ENCODE data around the gene PTPRCAP.

Gene PTPRCAP

DNA sequence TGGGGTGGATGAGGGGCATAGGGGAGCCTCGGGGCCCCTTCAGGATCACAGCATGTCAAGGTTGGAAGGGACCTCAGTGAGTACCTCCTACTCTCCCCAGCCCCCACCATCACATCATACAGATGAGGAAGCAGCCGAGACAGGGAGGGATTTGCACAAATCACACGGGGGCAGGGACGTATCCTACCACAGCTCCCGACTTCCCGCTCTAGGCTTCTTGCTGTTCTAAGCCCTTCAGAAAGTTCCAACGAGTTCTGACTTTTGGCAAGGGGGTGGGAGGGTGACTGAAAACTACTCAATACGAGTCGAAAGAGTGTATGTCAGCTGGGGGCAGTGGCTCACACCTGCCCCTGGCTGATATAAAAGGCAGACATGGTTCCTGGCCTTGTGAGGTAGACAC lies 50.4 kb downstream of the PTPRCAP start:
- H3K27me3 ChIP-seq (ENCODE audit: insufficient read depth, low read length): 0 out of 2 replicates have a peak, but pooled peaks cover 5% of the 10 kb centered on the region
- H3K4me3 ChIP-seq (ENCODE audit: low read length): no peak overlapping the region
- no peak overlapping the region for H3K27ac ChIP-seq (ENCODE audit: low read depth, low read length)
- 32% methylated on average over 9 of the region's 9 CpGs for WGBS
- no peaks in the 10 kb centered on the region for H3K36me3 ChIP-seq (ENCODE audit: insufficient read depth, low read length)
- no peak overlapping the region for H3K9ac ChIP-seq (ENCODE audit: low read depth, low read length)
- H3K9me3 ChIP-seq (ENCODE audit: insufficient read depth, low read depth, low read length): no peaks in the 10 kb centered on the region
- H3K4me1 ChIP-seq (ENCODE audit: insufficient read depth, low read length): peaks cover 8% of the 10 kb centered on the region
